ENCODE measurements around the gene DNAJC6. TPM values are rescaled to one million over a fixed set of nuclear protein-coding genes. Genes with fewer than 3 reads are reported as not detected.

DNAJC6 gene
- polyA plus RNA-seq, 12 donors = 0.50 to 2.6 (median 1.1) TPM; not detected in 1

Other genes starting within 250 kb of the DNAJC6 start
- 100 to 1,000 TPM in 1 of 12 donors, 10 to 100 TPM in 5, 1 to 10 TPM in 6; 5.6 to 465 (median 10.2) TPM for gene AK4, start 161.3 kb upstream of the DNAJC6 start, polyA plus RNA-seq (ENCODE audit: insufficient read length in 12 of 12)
- 10 to 100 TPM in 5 of 12 donors, 1 to 10 TPM in 6, not detected in 1; 5.3 to 20.8 (median 9.1) TPM for gene LEPR, start 111.1 kb downstream of the DNAJC6 start, polyA plus RNA-seq (ENCODE audit: insufficient read length in 12 of 12)
- 100 to 1,000 TPM in 1 of 12 donors, 10 to 100 TPM in 10, not detected in 1; 54.0 to 105 (median 68.0) TPM for gene LEPROT, start 111.1 kb downstream of the DNAJC6 start, polyA plus RNA-seq (ENCODE audit: insufficient read length in 12 of 12)

Data from muscle of arm (tissue), 12 donors.